Measurements from ENCODE around the gene C17orf50.

C17orf50 gene

GRCh38 chr17:35788477-35789368, 28.0 kb downstream of the C17orf50 start:
- no peak overlapping the region for H3K27ac ChIP-seq (ENCODE audit: low read depth, low read length)
- H3K4me3 ChIP-seq (ENCODE audit: low read length) = no peak overlapping the region
- no peaks in the 10 kb centered on the region for H3K9me3 ChIP-seq (ENCODE audit: control insufficient read depth, insufficient read depth, low read length)
- 0 out of 2 replicates have a peak, but pooled peaks have one; percentile 22 for TF ChIP-seq EZH2phosphoT487 (IDR thresholded peaks at IDR 0.05; ENCODE audit: borderline replicate concordance, low read length)
- no peak for TF ChIP-seq CTCF (IDR thresholded peaks at IDR 0.05; ENCODE audit: low read depth, low read length, poor library complexity, severe bottlenecking)
- H3K9me2 ChIP-seq (replicated peaks; ENCODE audit: control insufficient read depth, low read length) = no peaks in the 10 kb centered on the region
- H3K4me2 ChIP-seq (ENCODE audit: low read length) = no peak overlapping the region
- H3K4me1 ChIP-seq (ENCODE audit: control insufficient read depth, low read length) = no peaks in the 10 kb centered on the region
- 0 out of 2 replicates have a peak, but pooled peaks cover 2% of the 10 kb centered on the region for H3F3A ChIP-seq (ENCODE audit: control insufficient read depth, insufficient read depth)
- peaks cover 56% of the 10 kb centered on the region for H3K27me3 ChIP-seq (ENCODE audit: control insufficient read depth, low read length)
- H3K36me3 ChIP-seq (ENCODE audit: control insufficient read depth, low read length) = no peaks in the 10 kb centered on the region
- no peaks in the 10 kb centered on the region for H4K20me1 ChIP-seq (ENCODE audit: control insufficient read depth, insufficient read depth, low read depth, low read length)
- H3K79me2 ChIP-seq (ENCODE audit: control insufficient read depth, low read length) = no peaks in the 10 kb centered on the region

- Histone ChIP-seq H3K9me2 (replicated peaks; ENCODE audit: control insufficient read depth, low read length) (no peaks in the 10 kb centered on the region), H3K9me3 (ENCODE audit: control insufficient read depth, insufficient read depth, low read length) (no peaks in the 10 kb centered on the region), H3K4me3 (ENCODE audit: low read length) (no peak overlapping the region), H4K20me1 (ENCODE audit: control insufficient read depth, insufficient read depth, low read depth, low read length) (no peaks in the 10 kb centered on the region), H3K27me3 (ENCODE audit: control insufficient read depth, low read length) (peaks cover 68% of the 10 kb centered on the region), H3K79me2 (ENCODE audit: control insufficient read depth, low read length) (no peaks in the 10 kb centered on the region), H3K4me2 (ENCODE audit: low read length) (no peak overlapping the region), H3F3A (ENCODE audit: control insufficient read depth, insufficient read depth) (0 out of 2 replicates have a peak, but pooled peaks cover 2% of the 10 kb centered on the region), H3K27ac (ENCODE audit: low read depth, low read length) (no peak overlapping the region), H3K4me1 (ENCODE audit: control insufficient read depth, low read length) (no peaks in the 10 kb centered on the region), H3K36me3 (ENCODE audit: control insufficient read depth, low read length) (no peaks in the 10 kb centered on the region)
- no peak for TF ChIP-seq CTCF (IDR thresholded peaks at IDR 0.05; ENCODE audit: low read depth, low read length, poor library complexity, severe bottlenecking)
- no peak for TF ChIP-seq EZH2phosphoT487 (IDR thresholded peaks at IDR 0.05; ENCODE audit: borderline replicate concordance, low read length)
Measured at GRCh38 chr17:35790841-35791240, 30.2 kb downstream of the C17orf50 start.

GRCh38 chr17:35791681-35792350, 31.1 kb downstream of the C17orf50 start:
- Histone ChIP-seq H3K27ac (ENCODE audit: low read depth, low read length) (no peak overlapping the region), H3K4me2 (ENCODE audit: low read length) (no peak overlapping the region), H3K79me2 (ENCODE audit: control insufficient read depth, low read length) (no peaks in the 10 kb centered on the region), H3K36me3 (ENCODE audit: control insufficient read depth, low read length) (no peaks in the 10 kb centered on the region), H3K9me2 (replicated peaks; ENCODE audit: control insufficient read depth, low read length) (no peaks in the 10 kb centered on the region), H3K9me3 (ENCODE audit: control insufficient read depth, insufficient read depth, low read length) (no peaks in the 10 kb centered on the region), H4K20me1 (ENCODE audit: control insufficient read depth, insufficient read depth, low read depth, low read length) (no peaks in the 10 kb centered on the region), H3F3A (ENCODE audit: control insufficient read depth, insufficient read depth) (0 out of 2 replicates have a peak, but pooled peaks cover 2% of the 10 kb centered on the region), H3K4me3 (ENCODE audit: low read length) (no peak overlapping the region), H3K4me1 (ENCODE audit: control insufficient read depth, low read length) (no peaks in the 10 kb centered on the region), H3K27me3 (ENCODE audit: control insufficient read depth, low read length) (peaks cover 72% of the 10 kb centered on the region)
- TF ChIP-seq EZH2phosphoT487 (IDR thresholded peaks at IDR 0.05; ENCODE audit: borderline replicate concordance, low read length) (no peak), CTCF (IDR thresholded peaks at IDR 0.05; ENCODE audit: low read depth, low read length, poor library complexity, severe bottlenecking) (no peak)

Data from DOHH2 (cell line).